A549 (cell line): Measurements from ENCODE around the gene CNOT11. TPM values are rescaled to one million over a fixed set of nuclear protein-coding genes. Genes with fewer than 3 reads are reported as not detected.
A peak's percentile ranks its signal among the peaks of the same experiment; 100 is the strongest.

Experiments
- ATAC-seq, 2 experiments: fragments of 200-7000 bp in 1 of 2; fragments of >200 bp in 1 of 2; cut with Nextera tagmentation in 1 of 2; cut with Tn5 transposase in 1 of 2; 3 replicates each; pipeline versions ENCODE4 v1.8.0 to v1.9.1; 2018 to 2020; ENCODE audit warnings: mild to moderate bottlenecking in 1 of 2, moderate library complexity in 1 of 2
- CTCF ChIA-PET: fragments of 300-600 bp; sonication (Branson Sonifier 250); formaldehyde crosslinking; extraction: SDS; loops from one replicate; lab custom pipeline; 2021; ENCODE audit warnings: antibody characterized with exemption, inconsistent platforms; lab: Yijun Ruan, JAX
- POLR2A ChIA-PET: fragments of 350-600 bp; formaldehyde crosslinking; extraction: SDS; loops from one replicate; lab custom pipeline; 2021; ENCODE audit warnings: antibody characterized with exemption, inconsistent platforms; lab: Yijun Ruan, JAX
- DNase-seq, 2 experiments: peaks; one replicate each; pipeline versions ENCODE4 v3.0.0 to v3.0.0-alpha.2; 2011 to 2016; ENCODE audit warnings: low read depth in 1 of 2, low spot score in 1 of 2
- FAIRE-seq: peaks from 2 replicates; lab custom pipeline; 2011; peaks lifted over from hg19 to GRCh38; lab: Jason Lieb, UNC
- H3K27ac ChIP-seq, 2 experiments: fragments of >200 bp; sonication (Bioruptor Twin); formaldehyde crosslinking; 3 replicates each; pipeline ENCODE4 v1.5.1; 2016 to 2017
- H3K4me1 ChIP-seq: fragments of >200 bp; sonication (Bioruptor Twin); formaldehyde crosslinking; 3 replicates; pipeline ENCODE4 v1.6.1; 2016
- H3K4me2 ChIP-seq: fragments of >200 bp; sonication (Bioruptor Twin); formaldehyde crosslinking; 3 replicates; pipeline ENCODE4 v1.6.1; 2016
- H3K4me3 ChIP-seq: fragments of >200 bp; sonication (Bioruptor Twin); formaldehyde crosslinking; 3 replicates; pipeline ENCODE4 v1.5.1; 2016
- H3K9me3 ChIP-seq: fragments of >200 bp; sonication (Bioruptor Twin); formaldehyde crosslinking; 3 replicates; pipeline ENCODE4 v1.6.1; 2016
- BCL3 ChIP-seq: fragments of >200 bp; sonication (Bioruptor Twin); formaldehyde crosslinking; IDR thresholded peaks from 3 replicates; pipeline ENCODE4 v1.6.1; 2016
- CEBPB ChIP-seq, 2 experiments: fragments of >200 bp in 1 of 2; sonication (Bioruptor Twin) in 1 of 2; formaldehyde crosslinking in 1 of 2; IDR thresholded peaks; 2 replicates each; pipeline ENCODE4 v1.6.1; 2012 to 2016
- E2F6 ChIP-seq: IDR thresholded peaks from 2 replicates; pipeline ENCODE4 v1.6.1; 2012; ENCODE audit warnings: low read depth, borderline replicate concordance
- ELK1 ChIP-seq: fragments of 150-350 bp; IDR thresholded peaks from 2 replicates; pipeline ENCODE4 v1.6.1; 2014; ENCODE audit warnings: low read depth, mild to moderate bottlenecking, low read length
- ESRRA ChIP-seq: fragments of 150-350 bp; IDR thresholded peaks from 2 replicates; pipeline ENCODE4 v1.6.1; 2014; ENCODE audit warnings: mild to moderate bottlenecking, low read length, borderline replicate concordance
- GATA3 ChIP-seq: IDR thresholded peaks from 2 replicates; pipeline ENCODE4 v1.6.1; 2012; ENCODE audit warnings: borderline replicate concordance
- HES2 ChIP-seq: fragments of >200 bp; sonication (Bioruptor Twin); formaldehyde crosslinking; IDR thresholded peaks from 2 replicates; pipeline ENCODE4 v1.6.1; 2016
- HMGXB4 ChIP-seq: fragments of 250-450 bp; sonication (Bioruptor Pico); IDR thresholded peaks from 2 replicates; pipeline ENCODE4 v1.5.0; 2021; ENCODE audit warnings: mild to moderate bottlenecking, moderate library complexity, borderline replicate concordance
- HOXB5 ChIP-seq: fragments of 250-450 bp; sonication (Bioruptor Pico); IDR thresholded peaks from 2 replicates; pipeline ENCODE4 v1.5.0; 2020; ENCODE audit warnings: mild to moderate bottlenecking, moderate library complexity
- JUN ChIP-seq, 2 experiments: fragments of >200 bp; sonication (Bioruptor Twin); formaldehyde crosslinking; IDR thresholded peaks; 2 replicates in 1 of 2; 3 replicates in 1 of 2; pipeline ENCODE4 v1.6.1; 2016 to 2017
- JUNB ChIP-seq: fragments of >200 bp; sonication (Bioruptor Twin); formaldehyde crosslinking; IDR thresholded peaks from 2 replicates; pipeline ENCODE4 v1.6.1; 2016
- KDM1A ChIP-seq: fragments of 200-600 bp; sonication (generic); IDR thresholded peaks from 2 replicates; pipeline ENCODE4 v1.6.1; 2016; ENCODE audit warnings: low read depth, mild to moderate bottlenecking
- KDM5A ChIP-seq: fragments of 200-600 bp; sonication (generic); IDR thresholded peaks from 2 replicates; pipeline ENCODE4 v1.6.1; 2016; ENCODE audit warnings: antibody characterized with exemption, mild to moderate bottlenecking
- MAFK ChIP-seq: fragments of 450-650 bp; IDR thresholded peaks from 2 replicates; pipeline ENCODE4 v1.6.1; 2014; ENCODE audit not compliant: partially characterized antibody
- MAX ChIP-seq: IDR thresholded peaks from 2 replicates; pipeline ENCODE4 v1.6.1; 2012
- MAZ ChIP-seq: fragments of 150-350 bp; IDR thresholded peaks from 2 replicates; pipeline ENCODE4 v1.6.1; 2014; ENCODE audit warnings: antibody characterized with exemption, low read depth, low read length, borderline replicate concordance
- MYC ChIP-seq: IDR thresholded peaks from 2 replicates; pipeline ENCODE4 v1.6.1; 2012; ENCODE audit warnings: mild to moderate bottlenecking, inconsistent platforms, low read length, improper control_type of control experiment, borderline replicate concordance
- PBX3 ChIP-seq: IDR thresholded peaks from 2 replicates; pipeline ENCODE4 v1.6.1; 2012
- PHF8 ChIP-seq: fragments of 200-600 bp; sonication (generic); IDR thresholded peaks from 2 replicates; pipeline ENCODE4 v1.6.1; 2016; ENCODE audit warnings: low read depth, mild to moderate bottlenecking, antibody characterized with exemption, moderate library complexity, borderline replicate concordance
- POLR2A ChIP-seq: IDR thresholded peaks from 2 replicates; pipeline ENCODE4 v1.6.1; 2012; ENCODE audit warnings: mild to moderate bottlenecking, low read length
- RAD21 ChIP-seq, 2 experiments: fragments of >200 bp in 1 of 2; sonication (Bioruptor Twin) in 1 of 2; formaldehyde crosslinking in 1 of 2; IDR thresholded peaks in 1 of 2; conservative IDR thresholded peaks in 1 of 2; 2 replicates in 1 of 2; 3 replicates in 1 of 2; pipeline ENCODE4 v1.6.1; 2012 to 2018; ENCODE audit warnings: inconsistent platforms in 1 of 2
- RARB ChIP-seq: fragments of 250-450 bp; sonication (Bioruptor Pico); IDR thresholded peaks from 2 replicates; pipeline ENCODE4 v1.8.0; 2021; ENCODE audit warnings: mild to moderate bottlenecking, moderate library complexity
- RCOR1 ChIP-seq: fragments of 150-350 bp; IDR thresholded peaks from 2 replicates; pipeline ENCODE4 v1.6.1; 2014; ENCODE audit warnings: antibody characterized with exemption, low read length, low read depth
- TFCP2L1 ChIP-seq: fragments of 250-450 bp; sonication (Bioruptor Pico); IDR thresholded peaks from 2 replicates; pipeline ENCODE4 v1.5.0; 2021; ENCODE audit warnings: mild to moderate bottlenecking
- ZFP36 ChIP-seq: fragments of 450-650 bp; IDR thresholded peaks from 2 replicates; pipeline ENCODE4 v1.6.1; 2014; ENCODE audit warnings: borderline replicate concordance; ENCODE audit not compliant: partially characterized antibody
- ZSCAN20 ChIP-seq: fragments of 250-450 bp; sonication (Bioruptor Pico); IDR thresholded peaks from 2 replicates; pipeline ENCODE4 v1.8.0; 2022; ENCODE audit warnings: mild to moderate bottlenecking, moderate library complexity
- WGBS: methylation state at CpG from one replicate; pipeline ENCODE4 v1.1.6; 2017; ENCODE audit errors: missing lambda C conversion rate; 5-methylcytosine and 5-hydroxymethylcytosine counted together
- polyA minus RNA-seq: library from RNA; depleted of rRNA, polyadenylated mRNA; stranded (reverse); fragments of >200 nt; gene quantifications from 2 replicates; pipeline ENCODE4 v1.2.3, GENCODE V29; 2011; rRNA and poly(A)+ RNA removed
- polyA plus RNA-seq, 4 experiments: library from polyadenylated mRNA; depleted of rRNA in 3 of 4; stranded (reverse); fragments of >200 nt; fragmentation: RNase III in 1 of 4; extraction: RNeasy Plus Mini Kit Qiagen cat#74134 plus additional on column Dnase treatment in 1 of 4; gene quantifications; 2 replicates in 3 of 4; 3 replicates in 1 of 4; pipeline ENCODE4 v1.2.3, GENCODE V29; 2011 to 2017

CNOT11 gene
- 76.7 and 99.1 TPM in 2 replicates for polyA plus RNA-seq (2011; rRNA removed)
- 34.4 and 41.4 TPM in 2 replicates for polyA plus RNA-seq (2012; cell fraction: cytosol; rRNA removed)
- 30.4 and 55.9 TPM in 2 replicates for polyA plus RNA-seq (2012; cell fraction: nucleus; rRNA removed)
- 35.4 to 35.8 TPM (median 35.5 TPM) in 3 replicates for polyA plus RNA-seq (2017; fragmentation: RNase III; extraction: RNeasy Plus Mini Kit Qiagen cat#74134 plus additional on column Dnase treatment)
- polyA minus RNA-seq, result 56.7 and 63.4 TPM in 2 replicates

- peak; percentile 62 to 87; a peak in 4 of 5 replicates for TF ChIP-seq JUN (IDR thresholded peaks at IDR 0.05)
- TF ChIP-seq MYC, result 0 out of 2 replicates have a peak, but pooled peaks have one; percentile 38
- TF ChIP-seq RAD21 (conservative IDR thresholded peaks at IDR 0.05 in 1 of 2, IDR thresholded peaks at IDR 0.05 in 1 of 2), result 0 out of 5 replicates have a peak, but pooled peaks of 1 of the 2 experiments have one; percentile 3
- TF ChIP-seq RCOR1, result no peak
- no peak for TF ChIP-seq HOXB5
- TF ChIP-seq POLR2A, result peak; percentile 96
- TF ChIP-seq HMGXB4 (CRISPR knock-in tag), result 0 out of 2 replicates have a peak, but pooled peaks have one; percentile 21
- peak; percentile 24; the same call in 1 of the 2 replicates for TF ChIP-seq PBX3
- peak; percentile 75 for TF ChIP-seq MAX
- TF ChIP-seq TFCP2L1 (CRISPR knock-in tag), result no peak
- peak; percentile 60; the same call in 1 of the 2 replicates for TF ChIP-seq PHF8
- peak; percentile 72 for TF ChIP-seq E2F6
- 0 out of 2 replicates have a peak, but pooled peaks have one; percentile 25 for TF ChIP-seq MAZ
- peak; percentile 78; the same call in 1 of the 3 replicates for TF ChIP-seq BCL3
- TF ChIP-seq ESRRA, result no peak
- TF ChIP-seq GATA3, result peak; percentile 53; the same call in 1 of the 2 replicates
- FAIRE-seq (no peak), ATAC-seq (peak; percentile 94 to 98), DNase-seq (peak; percentile 77 to 98)
- ChIA-PET CTCF (interaction anchor here (0.7 to 5.8 kb wide), 13 partner anchors 12 to 579 kb away, joined by 3 to 30 read pairs (median 4); no protein-coding TSS in a partner anchor), POLR2A (interaction anchor here (0.6 to 2.2 kb wide), 5 partner anchors 13 to 250 kb away, joined by 3 to 8 read pairs (median 5); partner anchors contain the start of genes RNF149 and RPL31)
- peak within 1 kb of the TSS; percentile 91 to 97 for H3K27ac ChIP-seq
- peak within 1 kb of the TSS; percentile 99 for H3K4me2 ChIP-seq
- 2% methylated on average over 29 of the region's 63 CpGs for WGBS
- H3K4me3 ChIP-seq, result peak within 1 kb of the TSS; percentile 78
- peaks cover 29% of the 10 kb centered on the region for H3K4me1 ChIP-seq
- H3K9me3 ChIP-seq, result no peaks in the 10 kb centered on the region
These were observed at the start of gene CNOT11 for GRCh38 chr2:101252408-101253012. CNOT11 (plus strand) TSS chr2:101252886; CDS start chr2:101252965, 79 bp downstream.

GRCh38 chr2:101204400-101205115, 48.1 kb upstream of the CNOT11 start:
- ATAC-seq (peak; percentile 82 to 85), DNase-seq (peak; percentile 29 to 39), FAIRE-seq (no peak)
- no peak overlapping the region; the same call in 1 of the 3 replicates for H3K4me2 ChIP-seq
- ChIA-PET POLR2A (interaction anchor here (0.7 to 1.8 kb wide), 3 partner anchors 201 to 1257 kb away, joined by 3 to 6 read pairs (median 5); partner anchors contain the start of gene RPL31), CTCF (interaction anchor here (0.6 to 8.2 kb wide), 39 partner anchors 12 to 1233 kb away, joined by 3 to 96 read pairs (median 5); partner anchors contain the start of gene CNOT11)
- H3K9me3 ChIP-seq, result peaks cover 3% of the 10 kb centered on the region; the same call in 1 of the 3 replicates
- peak overlapping the region; percentile 80 to 86; a peak in 5 of 6 replicates for H3K27ac ChIP-seq
- H3K4me3 ChIP-seq, result no peak overlapping the region
- peaks cover 14% of the 10 kb centered on the region for H3K4me1 ChIP-seq
- 73% methylated on average over 4 of the region's 4 CpGs for WGBS
- no peak for TF ChIP-seq RARB
- TF ChIP-seq ZFP36, result no peak
- no peak for TF ChIP-seq MAFK
- no peak for TF ChIP-seq JUN (IDR thresholded peaks at IDR 0.05)
- TF ChIP-seq CEBPB (IDR thresholded peaks at IDR 0.05), result no peak
- no peak for TF ChIP-seq KDM5A
- no peak for TF ChIP-seq ELK1
- no peak for TF ChIP-seq ZSCAN20 (CRISPR knock-in tag)
- TF ChIP-seq KDM1A, result no peak
- no peak for TF ChIP-seq HOXB5
- no peak for TF ChIP-seq RCOR1
- no peak for TF ChIP-seq RAD21 (conservative IDR thresholded peaks at IDR 0.05 in 1 of 2, IDR thresholded peaks at IDR 0.05 in 1 of 2)
- no peak for TF ChIP-seq MAX
- TF ChIP-seq HES2, result no peak
- TF ChIP-seq JUNB, result no peak
